Bronchial epithelial cell (primary cell): ENCODE results near the gene PI4KA. TPM values are rescaled to one million over a fixed set of nuclear protein-coding genes. Genes with fewer than 3 reads are reported as not detected.

ENCODE experiments used
- DNase-seq: peaks from one replicate; pipeline ENCODE4 v3.0.0-alpha.2; 2010; ENCODE audit warnings: low read depth
- FAIRE-seq: peaks from 2 replicates; lab custom pipeline; 2011; peaks lifted over from hg19 to GRCh38; lab: Jason Lieb, UNC
- H3K27me3 ChIP-seq: 2 replicates; pipeline ENCODE4 v1.5.1; 2011; ENCODE audit warnings: low read length; ENCODE audit not compliant: control insufficient read depth, insufficient read depth
- H3K36me3 ChIP-seq: 2 replicates; pipeline ENCODE4 v1.5.1; 2011; ENCODE audit warnings: low read length; ENCODE audit not compliant: control insufficient read depth, insufficient read depth
- H3K4me3 ChIP-seq: 2 replicates; pipeline ENCODE4 v1.5.1; 2011; ENCODE audit warnings: mild to moderate bottlenecking, low read depth, low read length, control low read depth
- total RNA-seq: library from RNA; depleted of rRNA; stranded (reverse); fragments of >200 nt; gene quantifications from 2 replicates; pipeline ENCODE4 v1.2.1, GENCODE V29; 2014
- TF ChIP-seq, protein P1 (sequence below): IDR thresholded peaks from 2 replicates; pipeline ENCODE4 v1.5.1; 2011; ENCODE audit warnings: mild to moderate bottlenecking, moderate library complexity, low read length, control low read depth, inconsistent platforms; ENCODE audit not compliant: insufficient read depth, severe bottlenecking

The PI4KA gene
- total RNA-seq, 1 donor from 2014 or later: 9.5 TPM

DNA sequence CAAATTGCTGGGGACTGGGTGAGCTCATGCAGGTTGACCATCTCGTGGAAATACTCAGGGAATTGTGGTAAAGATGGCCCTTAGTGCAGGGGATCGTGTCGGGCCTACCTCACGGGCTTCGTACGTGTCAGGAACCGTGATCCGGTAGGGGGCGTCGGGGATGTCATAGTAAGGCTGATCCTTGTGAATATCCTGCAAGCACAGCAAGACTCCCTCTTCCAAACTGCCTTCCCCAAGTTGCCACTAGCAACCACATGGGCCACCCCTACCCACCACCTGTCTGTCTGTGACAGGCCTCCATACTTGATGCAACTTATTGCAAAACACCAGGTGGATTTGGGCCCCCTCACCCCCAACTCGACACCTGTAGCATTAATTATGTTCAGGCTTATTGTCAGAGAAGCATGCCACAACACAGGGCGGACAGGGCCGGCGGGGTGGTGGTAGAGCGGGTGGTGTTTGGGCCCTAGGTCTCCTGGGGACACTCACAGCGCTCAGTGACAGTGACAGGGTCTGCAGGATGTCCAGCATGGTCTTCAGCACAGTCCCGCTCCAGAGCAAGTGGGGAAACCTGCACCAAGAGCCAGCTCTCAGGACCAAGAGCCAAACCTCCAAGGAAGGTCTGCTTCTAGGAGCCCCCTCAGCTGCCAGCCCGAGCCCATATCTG is 107.3 kb downstream of the PI4KA start:
- TF ChIP-seq, protein P1, sequence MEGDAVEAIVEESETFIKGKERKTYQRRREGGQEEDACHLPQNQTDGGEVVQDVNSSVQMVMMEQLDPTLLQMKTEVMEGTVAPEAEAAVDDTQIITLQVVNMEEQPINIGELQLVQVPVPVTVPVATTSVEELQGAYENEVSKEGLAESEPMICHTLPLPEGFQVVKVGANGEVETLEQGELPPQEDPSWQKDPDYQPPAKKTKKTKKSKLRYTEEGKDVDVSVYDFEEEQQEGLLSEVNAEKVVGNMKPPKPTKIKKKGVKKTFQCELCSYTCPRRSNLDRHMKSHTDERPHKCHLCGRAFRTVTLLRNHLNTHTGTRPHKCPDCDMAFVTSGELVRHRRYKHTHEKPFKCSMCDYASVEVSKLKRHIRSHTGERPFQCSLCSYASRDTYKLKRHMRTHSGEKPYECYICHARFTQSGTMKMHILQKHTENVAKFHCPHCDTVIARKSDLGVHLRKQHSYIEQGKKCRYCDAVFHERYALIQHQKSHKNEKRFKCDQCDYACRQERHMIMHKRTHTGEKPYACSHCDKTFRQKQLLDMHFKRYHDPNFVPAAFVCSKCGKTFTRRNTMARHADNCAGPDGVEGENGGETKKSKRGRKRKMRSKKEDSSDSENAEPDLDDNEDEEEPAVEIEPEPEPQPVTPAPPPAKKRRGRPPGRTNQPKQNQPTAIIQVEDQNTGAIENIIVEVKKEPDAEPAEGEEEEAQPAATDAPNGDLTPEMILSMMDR: no peak
- Histone ChIP-seq H3K4me3 (no peak overlapping the region), H3K27me3 (no peaks in the 10 kb centered on the region), H3K36me3 (peaks cover 11% of the 10 kb centered on the region)
- FAIRE-seq (no peak), DNase-seq (no peak)

DNA sequence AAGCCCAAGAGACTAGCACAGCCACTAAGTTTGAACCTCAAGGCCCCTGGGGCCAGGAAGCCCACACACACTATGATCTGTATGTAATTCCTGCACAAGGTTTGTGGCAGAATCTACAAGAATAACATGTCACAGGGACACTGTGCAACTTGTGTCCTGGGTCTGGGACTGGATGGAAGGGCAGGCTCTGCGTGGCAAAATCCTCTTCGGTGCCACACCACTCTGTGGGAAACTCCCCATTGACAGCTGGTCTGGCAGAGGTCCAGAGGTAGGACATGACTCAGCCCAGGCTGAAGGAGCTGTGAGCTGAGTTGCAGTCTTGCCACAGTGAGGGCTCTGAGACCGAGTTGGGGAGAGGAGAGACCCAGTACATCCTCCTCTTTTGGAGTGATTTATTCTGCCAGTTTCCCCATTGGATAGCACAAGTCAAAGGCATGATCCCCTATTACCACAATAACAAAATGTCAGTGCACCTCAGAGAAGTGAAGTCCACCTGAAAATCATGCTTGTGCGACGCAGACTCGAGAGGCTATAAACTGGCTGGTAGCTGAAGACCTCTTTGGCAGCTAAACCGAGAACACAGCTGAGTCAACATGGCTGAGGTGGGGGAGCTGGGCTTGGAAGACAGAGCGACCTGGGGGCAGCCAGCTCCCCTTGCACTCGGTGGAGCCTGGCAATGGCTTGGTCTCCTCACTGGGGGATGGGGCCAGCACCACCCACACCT is 108.0 kb downstream of the PI4KA start:
- FAIRE-seq: peak; percentile 13
- no peaks in the 10 kb centered on the region for H3K27me3 ChIP-seq
- no peak overlapping the region for H3K4me3 ChIP-seq
- peaks cover 11% of the 10 kb centered on the region for H3K36me3 ChIP-seq
- TF ChIP-seq, protein P1: no peak
- DNase-seq: peak; percentile 86

DNA sequence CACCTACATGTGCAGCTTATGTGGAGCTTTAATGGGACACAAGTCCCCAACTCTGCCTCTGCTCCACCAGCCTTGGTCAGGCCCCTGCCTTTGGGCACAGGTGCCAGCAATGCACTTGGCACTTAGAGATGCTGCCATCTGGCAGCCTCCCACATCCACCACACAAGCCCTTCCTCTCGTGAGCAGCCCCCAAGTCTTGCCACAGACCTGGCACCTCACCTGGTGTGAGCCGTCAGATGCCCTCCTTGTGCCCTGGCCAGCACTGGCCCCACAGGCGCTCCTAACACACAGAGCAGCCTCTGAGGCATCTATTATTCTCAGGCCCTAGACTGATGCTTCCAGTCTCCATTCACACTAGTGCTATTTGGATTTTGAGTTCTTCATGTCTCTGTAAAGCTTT is 109.2 kb downstream of the PI4KA start:
- Histone ChIP-seq H3K27me3 (no peaks in the 10 kb centered on the region), H3K4me3 (no peak overlapping the region), H3K36me3 (peaks cover 12% of the 10 kb centered on the region)
- FAIRE-seq: no peak
- DNase-seq: no peak
- TF ChIP-seq, protein P1: no peak

DNA sequence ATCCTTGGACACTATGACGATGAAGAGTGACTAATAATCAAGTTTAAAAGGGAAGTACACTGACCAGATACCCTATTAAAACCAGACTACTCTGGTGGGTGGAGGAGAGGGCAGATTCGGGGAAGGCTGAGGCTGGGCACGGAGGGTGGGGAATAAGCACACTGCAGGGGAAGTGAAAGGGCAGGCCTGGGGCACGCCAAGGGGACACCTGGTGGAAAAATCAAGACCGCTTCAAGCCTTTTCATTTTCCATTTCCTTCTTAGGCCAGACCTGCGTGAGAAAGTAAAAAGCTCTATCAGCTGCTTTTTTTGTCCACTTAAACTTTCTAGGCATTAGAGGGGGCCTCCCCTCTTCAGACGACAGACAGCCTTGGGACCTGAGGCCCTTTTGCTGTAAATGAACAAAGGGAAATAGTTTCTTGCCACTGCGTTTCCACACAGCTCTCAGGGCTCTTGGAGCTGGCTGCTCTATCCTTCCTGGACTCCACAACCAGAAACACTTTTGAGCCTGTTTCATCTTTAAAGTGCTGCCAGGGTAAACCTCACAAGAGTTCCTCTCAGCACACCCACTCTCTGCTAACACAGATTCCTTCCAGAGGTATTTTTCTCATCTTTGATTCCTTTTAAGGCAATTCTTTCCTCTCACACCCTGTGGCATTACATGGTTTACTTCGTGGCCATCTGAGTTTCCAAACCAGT is 109.7 kb downstream of the PI4KA start:
- FAIRE-seq (no peak), DNase-seq (no peak)
- peaks cover 12% of the 10 kb centered on the region for H3K36me3 ChIP-seq
- TF ChIP-seq, protein P1: no peak
- H3K27me3 ChIP-seq: no peaks in the 10 kb centered on the region
- H3K4me3 ChIP-seq: no peak overlapping the region

DNA sequence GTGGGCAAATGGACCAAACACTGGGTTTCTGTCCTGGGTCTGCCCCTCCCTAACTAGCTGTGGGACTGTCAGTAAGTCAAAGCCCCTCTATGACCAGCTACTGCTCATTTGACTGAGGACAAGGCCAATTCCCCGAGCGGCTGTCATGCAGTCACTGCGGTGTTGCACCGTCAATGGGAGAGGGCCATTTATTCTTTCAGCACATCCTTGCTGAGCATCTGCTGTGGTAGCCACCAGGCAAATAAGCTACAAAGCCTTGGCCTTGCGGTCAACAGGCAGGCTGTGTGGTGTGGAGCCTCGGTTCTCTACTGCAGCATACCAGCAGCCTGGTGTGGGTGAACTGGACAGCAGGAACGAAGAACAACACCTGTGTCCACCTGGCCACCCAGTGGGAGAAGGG is 110.5 kb downstream of the PI4KA start:
- no peaks in the 10 kb centered on the region for H3K27me3 ChIP-seq
- H3K36me3 ChIP-seq: peaks cover 12% of the 10 kb centered on the region
- TF ChIP-seq, protein P1: no peak
- DNase-seq (no peak), FAIRE-seq (no peak)
- H3K4me3 ChIP-seq: no peak overlapping the region
